GM12874 (cell line): ENCODE data around the gene DGKG.

Source experiments
- CTCF ChIP-seq: IDR thresholded peaks from 2 replicates; pipeline ENCODE4 v1.5.1; 2011; ENCODE audit warnings: low read depth, mild to moderate bottlenecking, control low read depth, low read length, moderate library complexity; ENCODE audit not compliant: insufficient read depth

The DGKG gene

GRCh38 chr3:186176373-186176990 is 185.6 kb downstream of the DGKG start:
- no peak for TF ChIP-seq CTCF

GRCh38 chr3:186173224-186173815 is 188.7 kb downstream of the DGKG start:
- no peak for TF ChIP-seq CTCF

- no peak for TF ChIP-seq CTCF
Measured at GRCh38 chr3:186172353-186172752, 189.7 kb downstream of the DGKG start.

GRCh38 chr3:186171521-186171920 is 190.5 kb downstream of the DGKG start:
- no peak for TF ChIP-seq CTCF

GRCh38 chr3:186170516-186170915 is 191.5 kb downstream of the DGKG start:
- TF ChIP-seq CTCF: no peak

GRCh38 chr3:186169379-186169778 is 192.7 kb downstream of the DGKG start:
- no peak for TF ChIP-seq CTCF

- TF ChIP-seq CTCF: no peak
Measured at GRCh38 chr3:186168976-186169375, 193.1 kb downstream of the DGKG start.
